ENCODE data around the gene C3orf62.

The C3orf62 gene

DNA sequence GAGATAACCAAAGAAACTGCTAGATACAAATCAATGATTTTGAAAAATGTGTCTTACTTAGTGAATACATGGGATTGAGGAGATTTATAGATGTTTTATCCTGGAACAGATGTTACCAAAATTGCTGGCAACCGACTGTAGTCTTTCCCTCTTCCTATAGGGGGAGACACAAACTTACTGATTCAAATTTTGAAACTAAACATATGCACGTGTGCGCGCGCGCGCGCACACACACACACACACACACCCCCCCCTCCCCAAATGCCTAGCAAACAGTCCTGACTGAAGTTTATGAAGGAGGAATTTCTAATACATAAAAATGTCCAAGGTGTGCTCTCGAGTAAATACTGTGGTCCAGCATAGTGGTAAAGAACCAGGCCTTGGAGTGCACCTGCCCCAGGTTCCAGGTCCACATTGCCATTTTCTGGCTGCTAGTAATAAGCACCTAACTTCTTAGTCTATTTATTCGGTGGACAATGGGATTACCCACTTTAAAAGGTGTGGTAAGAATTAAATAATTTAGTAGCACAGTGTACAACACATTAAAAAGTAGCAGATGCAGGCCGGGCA is 18.5 kb upstream of the C3orf62 start:
- H3K56ac ChIP-seq (ENCODE audit: low read length): no peak overlapping the region
- H2BK15ac ChIP-seq (replicated peaks; ENCODE audit: low read depth): no peak overlapping the region
- H3K4me3 ChIP-seq (ENCODE audit: low read length): no peak overlapping the region
- no peaks in the 10 kb centered on the region for H3K79me1 ChIP-seq (ENCODE audit: low read length)
- no peak overlapping the region for H3K23ac ChIP-seq (ENCODE audit: low read length)
- H2BK120ac ChIP-seq (ENCODE audit: low read depth, low read length): no peak overlapping the region
- H4K8ac ChIP-seq (ENCODE audit: low read depth, low read length): no peak overlapping the region
- peak; percentile 6 for DNase-seq
- H4K5ac ChIP-seq (ENCODE audit: low read length): no peak overlapping the region
- no peak overlapping the region for H3K27ac ChIP-seq (ENCODE audit: low read depth, low read length)
- H2BK5ac ChIP-seq (ENCODE audit: low read length): no peak overlapping the region
- H3K79me2 ChIP-seq (ENCODE audit: control insufficient read depth, insufficient read depth, low read length): no peaks in the 10 kb centered on the region
- WGBS (ENCODE audit: extremely low coverage, insufficient coverage, low lambda C conversion rate): no CpG with 5 or more reads among the region's 11 CpGs
- H3K9ac ChIP-seq (ENCODE audit: low read length): no peak overlapping the region
- peaks cover 23% of the 10 kb centered on the region for H3K36me3 ChIP-seq (ENCODE audit: control insufficient read depth, insufficient read depth, low read length)
- no peak overlapping the region for H3K18ac ChIP-seq (ENCODE audit: low read length)
- no peaks in the 10 kb centered on the region for H3K27me3 ChIP-seq (ENCODE audit: insufficient read depth, low read length, poor library complexity)
- no peaks in the 10 kb centered on the region for H3K4me1 ChIP-seq (ENCODE audit: control insufficient read depth, low read depth, low read length)
- no peak overlapping the region for H2AK5ac ChIP-seq (ENCODE audit: low read length)
- H3K4ac ChIP-seq (ENCODE audit: low read depth, low read length): no peak overlapping the region
- no peak overlapping the region for H3K4me2 ChIP-seq (ENCODE audit: low read length)

DNA sequence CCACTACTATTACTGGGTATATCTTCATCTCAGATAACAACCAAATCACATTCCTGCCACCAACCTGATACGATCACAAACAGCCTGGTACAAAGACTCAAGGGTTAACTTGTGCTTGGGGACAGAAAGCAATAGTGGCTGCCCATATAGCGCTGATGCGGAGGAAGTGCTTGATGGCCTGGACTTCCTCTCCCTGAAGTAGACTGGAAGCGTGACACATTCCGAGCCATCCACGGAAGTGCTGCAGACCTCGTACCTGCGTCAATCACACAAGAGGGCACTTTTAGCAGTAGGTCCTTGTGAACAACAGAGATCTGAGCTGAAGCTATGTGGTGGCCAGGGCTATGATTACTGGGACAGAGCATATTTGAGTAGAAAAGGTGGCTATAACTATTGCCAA is 17.3 kb upstream of the C3orf62 start:
- no peak for DNase-seq
- H3K4me2 ChIP-seq (ENCODE audit: low read length): no peak overlapping the region
- no peak overlapping the region for H3K27ac ChIP-seq (ENCODE audit: low read depth, low read length)
- H3K23ac ChIP-seq (ENCODE audit: low read length): no peak overlapping the region
- H3K4ac ChIP-seq (ENCODE audit: low read depth, low read length): no peak overlapping the region
- H2BK120ac ChIP-seq (ENCODE audit: low read depth, low read length): no peak overlapping the region
- no peak overlapping the region for H4K8ac ChIP-seq (ENCODE audit: low read depth, low read length)
- H3K79me2 ChIP-seq (ENCODE audit: control insufficient read depth, insufficient read depth, low read length): no peaks in the 10 kb centered on the region
- no peak overlapping the region for H2AK5ac ChIP-seq (ENCODE audit: low read length)
- no peak overlapping the region for H2BK15ac ChIP-seq (replicated peaks; ENCODE audit: low read depth)
- H3K56ac ChIP-seq (ENCODE audit: low read length): no peak overlapping the region
- peaks cover 20% of the 10 kb centered on the region for H3K36me3 ChIP-seq (ENCODE audit: control insufficient read depth, insufficient read depth, low read length)
- H3K4me1 ChIP-seq (ENCODE audit: control insufficient read depth, low read depth, low read length): no peaks in the 10 kb centered on the region
- H3K79me1 ChIP-seq (ENCODE audit: low read length): no peaks in the 10 kb centered on the region
- no peak overlapping the region for H4K5ac ChIP-seq (ENCODE audit: low read length)
- H2BK5ac ChIP-seq (ENCODE audit: low read length): no peak overlapping the region
- H3K9ac ChIP-seq (ENCODE audit: low read length): no peak overlapping the region
- no peaks in the 10 kb centered on the region for H3K27me3 ChIP-seq (ENCODE audit: insufficient read depth, low read length, poor library complexity)
- no peak overlapping the region for H3K4me3 ChIP-seq (ENCODE audit: low read length)
- WGBS (ENCODE audit: extremely low coverage, insufficient coverage, low lambda C conversion rate): no CpG with 5 or more reads among the region's 8 CpGs
- no peak overlapping the region for H3K18ac ChIP-seq (ENCODE audit: low read length)

DNA sequence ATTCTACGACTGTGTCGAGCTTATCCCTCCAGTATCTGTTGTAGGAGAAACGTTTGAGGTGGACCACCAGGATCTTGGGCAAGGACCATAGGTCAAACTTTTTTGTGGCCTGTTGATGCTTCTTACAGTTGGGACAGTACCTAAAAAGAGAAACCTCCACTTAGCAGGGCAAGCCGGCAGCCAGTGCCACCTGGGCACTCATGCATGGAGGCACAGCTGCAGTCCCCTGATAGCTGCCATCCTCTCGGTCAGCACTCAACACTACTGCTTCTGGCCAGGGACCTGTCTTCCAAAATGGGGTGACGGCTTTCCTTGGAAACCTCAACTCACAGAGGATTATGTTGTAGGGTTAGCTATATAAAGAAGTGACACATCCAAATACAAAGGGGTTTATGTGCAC is 7.0 kb upstream of the C3orf62 start:
- H2AK5ac ChIP-seq (ENCODE audit: low read length): no peak overlapping the region
- H3K23ac ChIP-seq (ENCODE audit: low read length): no peak overlapping the region
- H2BK5ac ChIP-seq (ENCODE audit: low read length): no peak overlapping the region
- H3K4ac ChIP-seq (ENCODE audit: low read depth, low read length): no peak overlapping the region
- H3K4me2 ChIP-seq (ENCODE audit: low read length): no peak overlapping the region
- DNase-seq: no peak
- no peak overlapping the region for H3K18ac ChIP-seq (ENCODE audit: low read length)
- no peak overlapping the region for H2BK120ac ChIP-seq (ENCODE audit: low read depth, low read length)
- no peaks in the 10 kb centered on the region for H3K79me2 ChIP-seq (ENCODE audit: control insufficient read depth, insufficient read depth, low read length)
- no peak overlapping the region for H4K8ac ChIP-seq (ENCODE audit: low read depth, low read length)
- H3K27me3 ChIP-seq (ENCODE audit: insufficient read depth, low read length, poor library complexity): no peaks in the 10 kb centered on the region
- no peak overlapping the region for H3K56ac ChIP-seq (ENCODE audit: low read length)
- no peak overlapping the region for H3K9ac ChIP-seq (ENCODE audit: low read length)
- no peak overlapping the region for H3K4me3 ChIP-seq (ENCODE audit: low read length)
- peaks cover 18% of the 10 kb centered on the region for H3K36me3 ChIP-seq (ENCODE audit: control insufficient read depth, insufficient read depth, low read length)
- no peak overlapping the region for H4K5ac ChIP-seq (ENCODE audit: low read length)
- no peaks in the 10 kb centered on the region for H3K79me1 ChIP-seq (ENCODE audit: low read length)
- H2BK15ac ChIP-seq (replicated peaks; ENCODE audit: low read depth): no peak overlapping the region
- H3K27ac ChIP-seq (ENCODE audit: low read depth, low read length): no peak overlapping the region
- H3K4me1 ChIP-seq (ENCODE audit: control insufficient read depth, low read depth, low read length): no peaks in the 10 kb centered on the region
- no CpG with 5 or more reads among the region's 6 CpGs for WGBS (ENCODE audit: extremely low coverage, insufficient coverage, low lambda C conversion rate)

DNA sequence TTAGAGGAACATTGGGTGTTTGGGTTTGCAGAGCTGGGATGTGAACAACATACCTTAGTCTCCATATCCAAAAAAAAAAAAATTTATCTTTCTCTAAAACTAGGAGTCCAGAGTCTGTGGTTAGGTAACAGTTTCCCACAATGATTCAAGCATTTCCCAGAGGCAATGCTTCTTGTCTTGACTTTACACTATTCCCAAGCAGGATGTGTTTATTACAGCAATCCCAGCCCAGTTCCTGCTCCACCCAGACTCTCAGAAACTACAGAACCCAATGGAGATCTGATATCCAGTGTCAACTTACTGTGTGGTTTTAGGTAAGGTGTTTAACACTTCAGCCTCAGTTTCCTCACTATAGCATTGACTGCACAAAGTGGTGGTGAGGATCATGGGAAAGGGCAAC is 2.3 kb upstream of the C3orf62 start:
- H3K27ac ChIP-seq (ENCODE audit: low read depth, low read length): no peak overlapping the region
- H2BK120ac ChIP-seq (ENCODE audit: low read depth, low read length): no peak overlapping the region
- no peak overlapping the region for H3K18ac ChIP-seq (ENCODE audit: low read length)

DNA sequence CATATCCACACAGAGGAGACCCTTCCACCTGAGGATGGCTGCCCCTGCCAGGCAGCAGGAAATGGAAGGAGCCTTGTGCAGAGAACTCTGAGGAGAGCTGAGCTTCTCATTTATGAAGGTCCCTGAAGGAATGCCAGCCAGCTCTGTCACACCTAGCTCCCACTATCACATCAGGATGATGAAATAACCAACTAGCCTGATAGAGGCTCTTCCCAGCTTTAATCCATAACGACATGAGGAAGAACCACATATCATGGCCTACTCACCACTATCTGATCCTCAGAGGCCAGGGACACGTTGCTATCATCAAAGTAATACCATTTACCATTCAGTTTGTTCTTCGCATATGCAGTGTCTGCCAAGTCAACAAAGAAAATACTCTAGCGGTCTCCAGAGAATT is 1.5 kb upstream of the C3orf62 start:
- H2BK5ac ChIP-seq (ENCODE audit: low read length): no peak overlapping the region
- H3K56ac ChIP-seq (ENCODE audit: low read length): no peak overlapping the region
- no peaks in the 10 kb centered on the region for H3K79me2 ChIP-seq (ENCODE audit: control insufficient read depth, insufficient read depth, low read length)
- H3K27me3 ChIP-seq (ENCODE audit: insufficient read depth, low read length, poor library complexity): no peaks in the 10 kb centered on the region
- H4K8ac ChIP-seq (ENCODE audit: low read depth, low read length): no peak overlapping the region
- no peaks in the 10 kb centered on the region for H3K79me1 ChIP-seq (ENCODE audit: low read length)
- H2AK5ac ChIP-seq (ENCODE audit: low read length): no peak overlapping the region
- no peak overlapping the region for H3K18ac ChIP-seq (ENCODE audit: low read length)
- H2BK15ac ChIP-seq (replicated peaks; ENCODE audit: low read depth): no peak overlapping the region
- H3K4me2 ChIP-seq (ENCODE audit: low read length): no peak overlapping the region
- peak; percentile 41 for DNase-seq
- H3K36me3 ChIP-seq (ENCODE audit: control insufficient read depth, insufficient read depth, low read length): peaks cover 8% of the 10 kb centered on the region
- H2BK120ac ChIP-seq (ENCODE audit: low read depth, low read length): no peak overlapping the region
- no peak overlapping the region for H4K5ac ChIP-seq (ENCODE audit: low read length)
- H3K9ac ChIP-seq (ENCODE audit: low read length): no peak overlapping the region
- no peaks in the 10 kb centered on the region for H3K4me1 ChIP-seq (ENCODE audit: control insufficient read depth, low read depth, low read length)
- H3K4me3 ChIP-seq (ENCODE audit: low read length): no peak overlapping the region
- H3K23ac ChIP-seq (ENCODE audit: low read length): no peak overlapping the region
- H3K27ac ChIP-seq (ENCODE audit: low read depth, low read length): no peak overlapping the region
- no peak overlapping the region for H3K4ac ChIP-seq (ENCODE audit: low read depth, low read length)
- WGBS (ENCODE audit: extremely low coverage, insufficient coverage, low lambda C conversion rate): no CpG with 5 or more reads among the region's 4 CpGs

More for the DNA sequence above, 2.3 kb upstream of the C3orf62 start:
- no peak overlapping the region for H3K4me3 ChIP-seq (ENCODE audit: low read length)
- peaks cover 11% of the 10 kb centered on the region for H3K36me3 ChIP-seq (ENCODE audit: control insufficient read depth, insufficient read depth, low read length)
- H3K9ac ChIP-seq (ENCODE audit: low read length): no peak overlapping the region
- no peak for DNase-seq
- H4K8ac ChIP-seq (ENCODE audit: low read depth, low read length): no peak overlapping the region
- no peak overlapping the region for H4K5ac ChIP-seq (ENCODE audit: low read length)
- no peak overlapping the region for H3K4ac ChIP-seq (ENCODE audit: low read depth, low read length)
- no peaks in the 10 kb centered on the region for H3K27me3 ChIP-seq (ENCODE audit: insufficient read depth, low read length, poor library complexity)
- H3K23ac ChIP-seq (ENCODE audit: low read length): no peak overlapping the region
- no peaks in the 10 kb centered on the region for H3K4me1 ChIP-seq (ENCODE audit: control insufficient read depth, low read depth, low read length)
- H2BK5ac ChIP-seq (ENCODE audit: low read length): no peak overlapping the region
- H3K56ac ChIP-seq (ENCODE audit: low read length): no peak overlapping the region
- H3K79me2 ChIP-seq (ENCODE audit: control insufficient read depth, insufficient read depth, low read length): no peaks in the 10 kb centered on the region
- H2BK15ac ChIP-seq (replicated peaks; ENCODE audit: low read depth): no peak overlapping the region
- H3K4me2 ChIP-seq (ENCODE audit: low read length): no peak overlapping the region
- no peak overlapping the region for H2AK5ac ChIP-seq (ENCODE audit: low read length)
- H3K79me1 ChIP-seq (ENCODE audit: low read length): no peaks in the 10 kb centered on the region

DNA sequence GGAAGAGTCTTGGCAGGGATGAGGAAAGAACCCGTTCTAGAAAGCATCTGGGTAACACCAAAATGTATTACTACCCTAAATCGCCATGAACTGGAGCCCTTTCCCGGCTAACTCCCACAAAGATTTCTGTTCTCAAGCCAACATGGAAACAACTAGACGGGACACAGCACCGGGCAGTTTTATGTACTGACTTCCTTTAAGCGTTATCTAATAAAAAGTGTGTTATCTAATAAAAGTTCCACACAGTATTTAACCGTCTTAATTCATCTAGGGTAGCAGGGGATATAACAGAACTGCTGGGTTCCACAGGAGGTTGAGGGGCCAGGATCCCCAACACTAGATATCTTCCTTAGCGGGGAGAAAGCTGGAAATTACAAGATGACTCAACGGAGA is 347 bp upstream of the C3orf62 start:
- H3K36me3 ChIP-seq (ENCODE audit: control insufficient read depth, insufficient read depth, low read length): peaks cover 8% of the 10 kb centered on the region
- no peak overlapping the region for H2AK5ac ChIP-seq (ENCODE audit: low read length)
- H2BK15ac ChIP-seq (replicated peaks; ENCODE audit: low read depth): no peak overlapping the region
- H4K5ac ChIP-seq (ENCODE audit: low read length): no peak overlapping the region
- no peak overlapping the region for H3K4ac ChIP-seq (ENCODE audit: low read depth, low read length)
- no peaks in the 10 kb centered on the region for H3K27me3 ChIP-seq (ENCODE audit: insufficient read depth, low read length, poor library complexity)
- no peak overlapping the region for H3K23ac ChIP-seq (ENCODE audit: low read length)
- no peak overlapping the region for H3K18ac ChIP-seq (ENCODE audit: low read length)
- H3K27ac ChIP-seq (ENCODE audit: low read depth, low read length): no peak overlapping the region
- no peaks in the 10 kb centered on the region for H3K4me1 ChIP-seq (ENCODE audit: control insufficient read depth, low read depth, low read length)
- no peak for DNase-seq
- peak overlapping the region; percentile 52 for H3K9ac ChIP-seq (ENCODE audit: low read length)
- no CpG with 5 or more reads among the region's 9 CpGs for WGBS (ENCODE audit: extremely low coverage, insufficient coverage, low lambda C conversion rate)
- peak overlapping the region; percentile 59 for H3K56ac ChIP-seq (ENCODE audit: low read length)
- no peak overlapping the region for H2BK120ac ChIP-seq (ENCODE audit: low read depth, low read length)
- H3K4me2 ChIP-seq (ENCODE audit: low read length): no peak overlapping the region
- no peak overlapping the region for H4K8ac ChIP-seq (ENCODE audit: low read depth, low read length)
- no peaks in the 10 kb centered on the region for H3K79me2 ChIP-seq (ENCODE audit: control insufficient read depth, insufficient read depth, low read length)
- H3K4me3 ChIP-seq (ENCODE audit: low read length): no peak overlapping the region
- no peaks in the 10 kb centered on the region for H3K79me1 ChIP-seq (ENCODE audit: low read length)
- H2BK5ac ChIP-seq (ENCODE audit: low read length): no peak overlapping the region

All from mesendoderm (in vitro differentiated cells).